GM06990 (cell line): Measurements from ENCODE around the gene ZC3H7B.

ENCODE experiments used
- DNase-seq: peaks from one replicate; pipeline ENCODE4 v3.0.0-alpha.2; 2011; ENCODE audit not compliant: insufficient read length; ENCODE audit errors: extremely low read depth
- H3K27me3 ChIP-seq: replicated peaks from 2 replicates; pipeline ENCODE4 v1.6.0; 2011; ENCODE audit warnings: low read length; ENCODE audit not compliant: control insufficient read depth, insufficient read depth
- H3K36me3 ChIP-seq: 2 replicates; pipeline ENCODE4 v1.5.1; 2011; ENCODE audit warnings: low read length; ENCODE audit not compliant: control insufficient read depth, insufficient read depth
- H3K4me3 ChIP-seq: replicated peaks from 2 replicates; pipeline ENCODE4 v1.5.1; 2011; ENCODE audit warnings: low read depth, mild to moderate bottlenecking, control low read depth, low read length
- TF ChIP-seq, protein P1 (sequence below): IDR thresholded peaks from 2 replicates; pipeline ENCODE4 v1.5.1; 2011; ENCODE audit warnings: low read length, control low read depth, mild to moderate bottlenecking, inconsistent platforms; ENCODE audit not compliant: insufficient read depth, poor library complexity, severe bottlenecking

The ZC3H7B gene

DNA sequence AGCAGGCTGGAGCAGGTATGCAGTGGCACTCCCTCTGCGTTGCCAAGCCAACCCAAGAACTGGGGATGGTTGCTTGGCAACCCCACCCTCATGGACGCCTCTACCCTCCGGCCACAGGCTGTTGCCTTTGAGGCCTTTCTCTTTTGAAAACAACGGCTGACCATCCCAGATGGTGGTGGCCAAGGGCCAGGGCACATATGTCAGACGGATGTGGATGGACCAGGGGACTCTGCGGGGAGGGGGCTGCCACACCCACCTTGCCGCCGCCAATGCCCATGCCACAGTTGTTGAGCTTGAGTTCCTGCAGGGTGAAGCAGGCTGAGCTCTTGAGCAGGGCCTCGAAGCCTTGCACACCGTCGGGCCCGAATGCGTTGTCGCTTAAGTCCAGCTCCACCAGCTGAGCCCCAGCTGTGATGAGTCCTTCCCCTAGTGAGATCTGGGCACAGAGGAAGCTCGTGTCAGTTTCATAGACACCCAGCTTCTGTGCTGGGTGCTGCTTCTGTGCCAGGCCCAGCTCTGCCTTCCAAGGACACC is 36.9 kb upstream of the ZC3H7B start:
- peaks cover 50% of the 10 kb centered on the region for H3K36me3 ChIP-seq
- no peak for DNase-seq
- TF ChIP-seq, protein P1, sequence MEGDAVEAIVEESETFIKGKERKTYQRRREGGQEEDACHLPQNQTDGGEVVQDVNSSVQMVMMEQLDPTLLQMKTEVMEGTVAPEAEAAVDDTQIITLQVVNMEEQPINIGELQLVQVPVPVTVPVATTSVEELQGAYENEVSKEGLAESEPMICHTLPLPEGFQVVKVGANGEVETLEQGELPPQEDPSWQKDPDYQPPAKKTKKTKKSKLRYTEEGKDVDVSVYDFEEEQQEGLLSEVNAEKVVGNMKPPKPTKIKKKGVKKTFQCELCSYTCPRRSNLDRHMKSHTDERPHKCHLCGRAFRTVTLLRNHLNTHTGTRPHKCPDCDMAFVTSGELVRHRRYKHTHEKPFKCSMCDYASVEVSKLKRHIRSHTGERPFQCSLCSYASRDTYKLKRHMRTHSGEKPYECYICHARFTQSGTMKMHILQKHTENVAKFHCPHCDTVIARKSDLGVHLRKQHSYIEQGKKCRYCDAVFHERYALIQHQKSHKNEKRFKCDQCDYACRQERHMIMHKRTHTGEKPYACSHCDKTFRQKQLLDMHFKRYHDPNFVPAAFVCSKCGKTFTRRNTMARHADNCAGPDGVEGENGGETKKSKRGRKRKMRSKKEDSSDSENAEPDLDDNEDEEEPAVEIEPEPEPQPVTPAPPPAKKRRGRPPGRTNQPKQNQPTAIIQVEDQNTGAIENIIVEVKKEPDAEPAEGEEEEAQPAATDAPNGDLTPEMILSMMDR = no peak
- H3K4me3 ChIP-seq = no peak overlapping the region
- H3K27me3 ChIP-seq = no peaks in the 10 kb centered on the region

DNA sequence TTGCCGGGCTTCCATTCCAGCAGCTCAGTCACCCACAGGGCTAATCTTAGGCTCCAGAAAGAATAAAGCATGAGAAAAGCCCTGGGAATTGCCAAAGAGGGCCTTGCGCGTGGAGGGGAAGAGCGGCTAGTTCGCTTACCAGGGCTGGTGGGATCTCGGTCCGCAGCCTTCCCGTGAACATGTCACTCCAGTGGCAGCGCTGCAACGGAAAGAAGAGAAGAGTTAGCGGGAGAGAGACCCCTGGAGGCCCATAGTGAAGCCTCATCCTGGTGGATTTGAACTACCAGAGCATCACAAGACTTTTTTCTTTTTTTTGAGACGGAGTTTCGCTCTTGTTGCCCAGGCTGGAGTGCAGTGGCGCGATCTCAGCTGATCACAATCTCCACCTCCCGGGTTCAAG is 33.4 kb upstream of the ZC3H7B start:
- Histone ChIP-seq H3K36me3 (peaks cover 51% of the 10 kb centered on the region), H3K4me3 (no peak overlapping the region), H3K27me3 (no peaks in the 10 kb centered on the region)
- TF ChIP-seq, protein P1 = no peak
- no peak for DNase-seq

DNA sequence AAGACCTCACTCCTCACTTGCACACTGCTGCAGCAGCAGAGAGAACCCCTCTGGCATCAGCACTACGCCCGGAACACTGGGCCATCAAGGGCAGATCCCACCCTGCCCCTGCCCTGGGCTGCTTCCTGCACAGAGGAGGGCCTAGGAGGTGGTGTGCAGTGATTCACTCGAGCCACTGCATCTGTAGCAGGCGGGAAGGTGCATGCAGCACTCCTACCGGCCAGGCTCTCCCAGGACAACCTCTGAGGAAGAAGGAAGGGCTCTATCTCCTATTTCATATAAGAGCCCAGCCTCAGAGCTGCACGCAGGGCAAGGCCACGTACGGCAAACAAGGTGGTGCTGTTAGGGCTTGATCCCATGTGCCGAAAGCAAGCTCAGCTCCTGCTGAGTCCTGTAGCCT is 29.5 kb upstream of the ZC3H7B start:
- TF ChIP-seq, protein P1 = no peak
- DNase-seq = no peak
- H3K36me3 ChIP-seq = peaks cover 47% of the 10 kb centered on the region

DNA sequence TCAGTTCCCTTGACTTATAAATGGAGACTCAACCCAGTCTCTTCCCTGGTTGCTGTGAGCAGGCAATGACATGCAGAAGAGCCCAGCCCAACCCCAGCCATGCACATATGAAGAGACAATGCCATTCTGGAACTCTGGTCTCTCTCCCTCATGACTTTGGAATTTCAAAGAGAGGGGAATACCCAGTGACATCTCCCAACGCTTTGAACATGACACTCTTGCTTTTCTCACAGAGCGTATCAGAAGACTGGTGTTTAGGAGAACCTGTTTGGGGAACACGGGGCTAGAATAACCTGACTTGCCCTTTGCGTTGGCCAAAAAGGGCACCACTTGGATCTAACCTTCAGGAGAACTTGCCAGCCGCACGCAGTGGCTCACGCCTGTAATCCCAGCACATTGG is 28.2 kb upstream of the ZC3H7B start:
- TF ChIP-seq, protein P1 = no peak
- Histone ChIP-seq H3K4me3 (no peak overlapping the region), H3K36me3 (peaks cover 43% of the 10 kb centered on the region), H3K27me3 (no peaks in the 10 kb centered on the region)
- DNase-seq = no peak

More for the DNA sequence above, 29.5 kb upstream of the ZC3H7B start:
- Histone ChIP-seq H3K27me3 (no peaks in the 10 kb centered on the region), H3K4me3 (no peak overlapping the region)

DNA sequence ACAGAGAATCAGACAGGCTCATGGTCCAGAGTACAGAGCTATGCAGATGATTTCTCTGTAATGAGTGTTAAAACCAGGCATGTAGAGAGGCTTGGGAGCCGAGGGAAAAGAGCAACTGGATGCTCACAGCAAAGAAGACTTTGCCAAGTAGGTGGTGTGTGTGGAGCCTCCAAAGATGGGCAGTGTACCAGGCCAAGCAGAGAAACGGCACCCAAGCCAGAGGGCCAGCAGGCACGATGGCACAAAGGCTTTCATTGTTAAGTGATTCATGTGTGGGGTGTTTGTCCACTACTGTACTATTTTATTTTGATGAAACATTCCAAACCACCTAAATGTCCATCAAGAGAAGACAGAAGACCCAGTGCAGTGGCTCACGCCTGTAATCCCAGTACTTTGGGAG is 26.5 kb upstream of the ZC3H7B start:
- TF ChIP-seq, protein P1 = no peak
- Histone ChIP-seq H3K4me3 (no peak overlapping the region), H3K36me3 (peaks cover 38% of the 10 kb centered on the region), H3K27me3 (no peaks in the 10 kb centered on the region)
- no peak for DNase-seq

DNA sequence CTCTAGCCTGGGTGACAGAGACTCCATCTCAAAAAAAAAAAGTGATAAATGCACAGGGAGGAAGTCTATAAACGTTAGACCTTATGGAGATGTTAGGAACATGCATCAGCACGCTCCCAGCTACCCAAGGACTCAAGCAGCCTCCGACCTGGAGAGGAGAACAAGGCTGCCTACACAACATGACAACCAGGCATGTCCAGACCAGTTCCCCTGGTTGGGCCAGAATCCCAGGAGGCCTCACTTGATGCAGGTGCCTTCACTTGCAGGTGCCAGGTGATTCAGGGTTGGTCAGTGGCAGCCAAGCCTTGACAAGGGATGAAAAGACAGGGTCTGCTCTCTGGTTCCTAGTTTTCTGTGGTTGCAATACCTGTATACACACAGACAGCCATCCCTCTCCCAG is 21.3 kb upstream of the ZC3H7B start:
- TF ChIP-seq, protein P1 = no peak
- no peaks in the 10 kb centered on the region for H3K27me3 ChIP-seq
- no peak overlapping the region for H3K4me3 ChIP-seq
- no peak for DNase-seq
- H3K36me3 ChIP-seq = peaks cover 16% of the 10 kb centered on the region
